DMS153 (cell line): ENCODE results near the gene DOCK1.
"Not testable (repeated sequence)": the region's sequence is repeated elsewhere in the genome, so short reads cannot be mapped to it uniquely, and the experiment has no call there.

Source experiments
- DNase-seq: peaks from one replicate; lab custom pipeline; 2025; lab: John Stamatoyannopoulos, UW

The DOCK1 gene

GRCh38 chr10:127279334-127279774 lies 374.1 kb downstream of the DOCK1 start:
- peak; percentile 94 for DNase-seq

- no peak for DNase-seq
Measured at GRCh38 chr10:127280446-127280845, 375.2 kb downstream of the DOCK1 start.

GRCh38 chr10:127283017-127283416 lies 377.8 kb downstream of the DOCK1 start:
- DNase-seq: no peak

GRCh38 chr10:127283576-127283975 lies 378.3 kb downstream of the DOCK1 start:
- no peak for DNase-seq

- no peak for DNase-seq
Measured at GRCh38 chr10:127290850-127291249, 385.6 kb downstream of the DOCK1 start.

GRCh38 chr10:127291329-127291728 lies 386.1 kb downstream of the DOCK1 start:
- no peak for DNase-seq

GRCh38 chr10:127292888-127293287 lies 387.7 kb downstream of the DOCK1 start:
- DNase-seq: no peak

GRCh38 chr10:127293640-127294039 lies 388.4 kb downstream of the DOCK1 start:
- DNase-seq: peak; percentile 64

- DNase-seq: no peak
Measured at GRCh38 chr10:127296696-127297095, 391.5 kb downstream of the DOCK1 start.

- no peak for DNase-seq
Measured at GRCh38 chr10:127298381-127298780, 393.2 kb downstream of the DOCK1 start.

GRCh38 chr10:127299192-127299591 lies 394.0 kb downstream of the DOCK1 start:
- not testable (repeated sequence) for DNase-seq

GRCh38 chr10:127299956-127300689 lies 394.9 kb downstream of the DOCK1 start:
- DNase-seq: no peak

GRCh38 chr10:127300868-127301321 lies 395.7 kb downstream of the DOCK1 start:
- DNase-seq: peak; percentile 72

- DNase-seq: peak; percentile 25
Measured at GRCh38 chr10:127302343-127302742, 397.1 kb downstream of the DOCK1 start.

GRCh38 chr10:127303105-127303504 lies 397.9 kb downstream of the DOCK1 start:
- DNase-seq: no peak

GRCh38 chr10:127303746-127304145 lies 398.5 kb downstream of the DOCK1 start:
- DNase-seq: no peak

GRCh38 chr10:127306479-127306878 lies 401.3 kb downstream of the DOCK1 start:
- DNase-seq: no peak

- no peak for DNase-seq
Measured at GRCh38 chr10:127307338-127307737, 402.1 kb downstream of the DOCK1 start.

GRCh38 chr10:127308031-127308430 lies 402.8 kb downstream of the DOCK1 start:
- no peak for DNase-seq

GRCh38 chr10:127309619-127310018 lies 404.4 kb downstream of the DOCK1 start:
- DNase-seq: not testable (repeated sequence)

GRCh38 chr10:127310430-127310829 lies 405.2 kb downstream of the DOCK1 start:
- DNase-seq: no peak

GRCh38 chr10:127310923-127311322 lies 405.7 kb downstream of the DOCK1 start:
- no peak for DNase-seq

- DNase-seq: no peak
Measured at GRCh38 chr10:127313996-127314700, 408.9 kb downstream of the DOCK1 start.
